ENCODE data around the gene ACKR2.

Gene ACKR2

DNA sequence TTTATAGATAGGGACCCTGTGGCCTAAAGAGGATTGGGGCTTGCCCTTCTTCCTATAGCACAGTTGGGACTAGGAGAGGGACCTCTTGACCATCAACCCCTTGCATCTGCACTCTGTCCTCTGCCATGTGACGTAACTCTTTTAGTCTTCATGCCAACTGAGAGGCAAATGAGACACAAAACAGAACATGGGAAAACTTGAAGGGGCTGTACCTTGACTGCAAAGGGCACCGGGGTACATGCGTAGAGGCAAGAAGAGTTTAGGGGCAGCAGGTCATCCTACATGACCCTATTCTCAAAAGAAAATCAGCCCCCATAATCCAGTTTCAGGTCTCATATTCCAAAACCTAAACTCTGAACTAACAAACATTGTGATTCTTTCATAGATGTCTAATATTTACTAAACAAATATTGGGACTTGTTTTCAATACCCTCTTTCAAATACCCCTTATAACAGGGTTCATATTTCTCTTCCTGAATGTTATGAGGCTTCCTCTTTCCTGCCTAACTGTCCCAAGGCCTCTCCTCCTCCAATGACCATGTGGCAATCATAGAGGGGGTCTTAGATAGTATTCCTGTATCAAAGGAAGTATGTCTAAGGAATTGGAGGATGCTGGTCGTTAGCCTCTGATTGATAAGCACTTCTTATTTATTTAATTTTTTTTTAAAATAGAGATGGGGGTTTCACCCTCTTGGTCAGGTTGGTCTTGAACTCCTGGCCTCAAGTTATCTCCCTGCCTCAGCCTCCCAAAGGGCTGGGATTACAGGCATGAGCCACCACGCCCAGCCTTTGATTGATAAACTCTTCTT, 20.6 kb downstream of the ACKR2 start:
- DNase-seq (ENCODE audit: low read depth): no peak

DNA sequence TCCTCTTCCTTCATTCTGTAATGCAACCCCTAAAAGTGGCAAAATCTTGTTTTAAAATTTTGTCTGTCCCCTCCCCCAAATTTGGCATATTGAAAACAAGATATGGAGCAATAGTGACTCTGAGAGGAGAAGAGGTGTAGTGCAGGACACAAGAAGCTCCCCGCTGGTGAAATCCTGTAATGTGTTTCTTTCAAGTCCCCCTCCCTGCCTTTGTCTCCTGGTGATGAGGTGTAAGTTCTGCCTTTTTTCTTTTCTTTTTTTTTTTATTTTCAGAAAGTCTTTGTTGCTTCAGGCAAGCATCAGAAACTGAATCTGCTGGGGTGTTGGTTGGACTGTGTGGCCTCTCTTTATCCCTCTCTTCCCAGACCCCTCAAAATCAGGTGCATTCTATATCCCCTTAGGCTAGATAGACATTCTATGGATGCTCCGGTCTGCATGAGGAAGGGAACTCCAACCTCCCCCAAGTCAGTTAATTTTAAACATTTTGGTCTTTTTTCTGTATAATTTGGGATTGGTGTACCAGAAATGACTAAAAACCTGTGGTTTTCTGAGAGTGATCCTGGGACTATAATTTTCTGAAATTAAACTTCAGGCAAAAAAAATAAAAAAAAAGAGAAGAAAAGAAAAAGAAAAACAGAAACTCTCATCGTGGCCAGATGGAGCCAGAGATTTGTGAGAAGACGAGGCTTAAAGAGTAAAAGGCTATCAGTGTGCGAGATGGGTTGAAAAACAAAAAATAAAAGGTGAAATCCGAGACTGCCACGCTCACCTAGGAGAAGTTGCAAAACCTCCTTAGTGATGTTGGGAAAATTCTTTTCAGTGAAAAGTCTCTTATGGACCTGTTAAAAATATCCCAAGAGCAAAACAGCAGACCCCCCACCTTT, 21.4 kb downstream of the ACKR2 start:
- DNase-seq (ENCODE audit: low read depth): no peak

- peak; percentile 24 for DNase-seq (ENCODE audit: low read depth)
These were observed 22.1 kb downstream of the ACKR2 start for GRCh38 chr3:42831321-42831713.

DNA sequence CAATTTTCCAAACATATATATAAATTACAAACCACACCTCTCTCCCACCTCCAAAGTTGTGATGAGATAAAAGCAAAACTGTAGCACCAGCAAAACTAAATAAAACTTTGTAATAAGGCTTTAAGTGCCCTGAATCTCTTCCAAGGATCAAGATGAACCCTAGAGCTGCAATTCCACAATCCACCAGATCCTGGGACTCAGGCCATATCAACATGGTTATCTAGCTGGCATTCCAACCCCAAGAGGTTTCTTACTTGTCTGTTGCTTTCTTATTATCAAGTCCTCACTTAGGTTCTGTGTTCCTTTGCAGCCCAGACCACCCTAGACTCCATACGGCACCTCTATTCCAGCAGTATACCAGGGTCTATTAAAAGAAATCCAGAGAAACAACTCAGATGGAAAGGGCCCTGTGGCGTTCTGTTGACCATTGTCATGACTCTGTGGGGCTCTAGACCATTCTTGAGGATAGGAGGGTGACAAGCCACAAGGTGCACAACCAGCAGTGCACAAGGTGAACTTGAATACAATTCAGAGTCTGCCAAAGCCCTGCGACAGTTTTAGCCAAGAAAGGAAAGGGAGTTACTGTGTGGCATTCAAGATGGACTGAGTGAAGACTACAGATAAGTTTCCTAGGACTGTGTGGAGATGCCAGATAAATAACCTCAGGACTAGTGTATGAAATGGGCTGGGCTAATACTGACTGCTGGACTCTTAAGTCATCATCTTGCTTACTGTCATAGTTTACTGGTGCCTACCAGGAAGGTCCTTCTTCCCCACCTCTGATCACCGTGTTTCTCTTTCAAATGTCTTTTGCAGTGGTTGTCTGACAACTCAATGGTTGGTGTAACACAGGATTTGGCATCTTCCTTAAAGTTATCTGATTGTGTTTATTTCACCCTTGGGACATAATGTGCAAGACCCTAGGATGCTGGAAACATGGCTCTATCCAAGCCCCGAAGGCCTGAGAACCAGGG, 27.2 kb downstream of the ACKR2 start:
- DNase-seq (ENCODE audit: low read depth): no peak

DNA sequence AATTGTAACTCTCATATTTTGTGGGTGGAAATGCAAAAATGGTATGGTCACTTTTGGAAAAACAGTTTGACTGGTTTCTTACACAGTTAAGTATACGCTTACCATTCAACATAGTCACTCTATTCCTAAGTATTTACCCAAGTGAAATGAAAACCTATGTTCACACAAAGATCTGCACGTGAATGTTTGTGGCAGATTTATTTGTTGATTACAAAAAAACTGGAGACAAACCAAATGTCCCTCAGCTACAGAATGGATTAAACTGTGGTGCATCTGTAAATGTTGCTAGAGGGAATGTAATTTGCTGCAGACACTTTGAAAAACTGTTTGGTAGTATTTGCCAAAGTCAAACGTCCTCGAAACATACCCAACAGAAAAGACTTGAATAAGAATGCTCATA, 29.3 kb downstream of the ACKR2 start:
- DNase-seq (ENCODE audit: low read depth): no peak

- DNase-seq (ENCODE audit: low read depth): peak; percentile 1
These were observed 30.4 kb downstream of the ACKR2 start for GRCh38 chr3:42839616-42840015.

DNA sequence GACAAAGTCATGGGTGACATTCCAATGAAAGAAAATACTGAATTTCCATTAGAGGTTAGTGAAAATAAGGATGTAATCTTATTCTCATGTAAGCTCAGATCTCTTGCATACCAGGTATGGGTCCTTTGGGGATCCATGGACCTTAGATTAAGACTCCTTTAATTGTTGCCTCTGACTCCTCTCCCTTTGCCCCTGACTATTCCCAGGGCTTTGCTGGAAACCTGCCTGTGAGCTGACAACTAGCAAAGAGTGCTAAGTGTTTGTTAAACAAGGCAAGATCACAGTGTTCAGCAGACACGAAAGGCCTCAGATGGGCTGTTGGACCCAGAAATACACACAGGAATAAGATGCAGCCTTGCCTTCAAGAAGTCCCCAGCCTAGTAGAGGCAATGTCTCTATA, 32.1 kb downstream of the ACKR2 start:
- no peak for DNase-seq (ENCODE audit: low read depth)

DNA sequence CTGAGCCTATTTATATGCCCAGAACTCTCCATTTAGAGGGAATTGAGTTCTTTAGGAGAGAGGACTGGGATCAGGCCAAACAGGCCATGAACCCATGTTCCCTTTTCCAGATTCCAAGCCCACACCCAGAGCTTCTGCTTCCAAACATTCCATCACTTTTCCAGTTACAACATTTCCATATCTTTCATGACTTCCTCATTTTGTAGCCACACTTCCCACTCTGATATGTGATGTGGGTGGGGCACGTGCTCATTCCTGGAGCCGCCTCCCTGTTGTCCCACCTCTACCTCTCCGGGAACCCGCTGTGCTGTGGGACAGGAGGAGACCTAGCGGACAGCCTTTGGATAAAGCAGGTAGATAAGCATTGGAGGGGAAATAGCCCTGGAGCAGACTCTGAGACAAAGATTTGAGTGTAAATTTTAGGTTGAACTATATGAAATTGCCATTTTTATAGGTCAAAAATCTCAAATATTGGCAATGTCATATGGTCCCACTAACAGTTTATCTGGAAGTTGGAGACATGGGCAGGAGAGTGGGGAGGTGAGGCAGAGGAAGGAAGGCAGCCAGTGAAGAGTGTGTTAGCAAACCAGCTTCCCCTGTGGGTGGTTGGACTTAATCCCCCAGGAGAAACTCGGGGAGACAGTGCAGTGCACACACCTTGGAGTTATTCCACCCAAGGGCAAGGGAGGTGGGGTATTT, 34.6 kb downstream of the ACKR2 start:
- DNase-seq (ENCODE audit: low read depth): no peak

GRCh38 chr3:42844412-42844713, 35.1 kb downstream of the ACKR2 start:
- DNase-seq (ENCODE audit: low read depth): no peak

DNA sequence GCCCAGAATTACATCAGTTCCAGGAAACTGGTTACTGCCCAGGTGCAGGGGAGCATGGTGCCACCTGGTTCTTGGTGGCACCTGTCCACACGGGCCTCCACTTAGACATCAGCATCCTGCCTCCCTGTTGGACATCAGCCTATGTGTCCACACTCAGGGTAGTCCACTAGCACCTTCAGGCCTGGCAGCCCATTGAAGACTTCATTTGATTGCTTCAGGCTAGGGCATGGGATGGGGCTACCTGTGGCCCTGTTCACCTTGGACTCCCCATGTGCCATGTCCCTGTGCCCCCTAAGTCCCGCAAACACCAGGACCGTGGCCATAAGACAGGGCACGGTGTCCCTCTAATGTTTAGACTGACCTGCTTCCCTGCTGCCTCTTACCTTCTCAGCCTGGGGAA, 35.6 kb downstream of the ACKR2 start:
- DNase-seq (ENCODE audit: low read depth): no peak

DNA sequence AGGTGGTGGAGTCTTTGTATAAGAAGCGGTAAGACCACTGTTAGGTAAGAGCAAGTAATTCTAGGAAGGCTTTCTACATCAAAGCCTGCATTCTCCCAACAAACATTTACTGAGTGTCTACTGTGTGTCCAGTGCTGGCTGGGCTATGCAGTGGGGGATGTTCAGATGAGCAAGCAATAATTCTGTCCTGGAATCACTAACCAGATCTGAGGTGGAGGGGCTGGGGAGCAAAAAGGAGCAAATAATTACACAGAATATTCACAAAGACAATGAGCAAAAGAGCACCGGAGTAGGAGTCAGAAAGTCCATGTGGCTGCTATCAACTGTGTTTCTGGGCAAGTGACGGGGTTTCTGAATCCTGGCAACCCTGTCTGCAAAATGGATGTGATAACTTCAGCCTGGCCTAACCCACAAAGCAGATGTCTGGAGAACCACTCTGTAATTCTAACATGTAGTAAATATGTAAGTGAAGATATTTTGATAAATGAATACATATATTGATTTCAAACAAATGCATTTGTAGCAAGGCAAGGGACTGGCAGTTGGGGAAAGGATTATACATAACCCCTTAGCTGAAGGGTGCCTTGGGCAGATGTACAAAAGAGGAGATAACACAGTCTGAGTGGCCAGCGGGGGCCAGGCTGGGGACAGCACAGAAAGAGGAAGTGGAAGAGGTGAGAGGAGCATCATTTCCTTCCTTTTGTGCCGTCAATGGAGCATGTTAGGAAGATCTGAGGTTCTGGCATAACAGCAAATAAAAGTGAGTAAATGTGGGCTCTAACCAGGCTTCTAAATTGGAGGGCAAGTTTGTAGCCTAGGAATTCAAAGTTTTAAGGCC, 37.7 kb downstream of the ACKR2 start:
- no peak for DNase-seq (ENCODE audit: low read depth)

GRCh38 chr3:42847731-42848130, 38.5 kb downstream of the ACKR2 start:
- no peak for DNase-seq (ENCODE audit: low read depth)

DNA sequence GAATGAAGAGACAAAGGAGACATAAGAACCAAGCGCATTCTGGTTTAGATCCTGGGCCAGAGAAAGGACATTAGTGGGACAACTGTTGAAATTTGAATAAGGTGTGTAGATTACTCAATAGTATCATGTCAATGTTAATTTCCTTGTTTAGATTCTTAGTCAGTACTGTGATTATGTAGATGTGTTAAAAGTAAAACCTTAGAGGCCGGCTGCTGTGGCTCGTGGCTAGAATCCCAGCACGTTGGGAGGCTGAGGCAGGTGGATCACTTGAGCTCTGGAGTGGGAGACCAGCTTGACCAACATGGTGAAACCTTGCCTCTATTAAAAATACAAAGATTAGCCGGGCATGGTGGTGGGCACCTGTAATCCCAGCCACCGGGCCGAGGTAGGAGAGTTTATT, 39.8 kb downstream of the ACKR2 start:
- DNase-seq (ENCODE audit: low read depth): no peak

- DNase-seq (ENCODE audit: low read depth): no peak
These were observed 41.0 kb downstream of the ACKR2 start for GRCh38 chr3:42850263-42850662.

DNA sequence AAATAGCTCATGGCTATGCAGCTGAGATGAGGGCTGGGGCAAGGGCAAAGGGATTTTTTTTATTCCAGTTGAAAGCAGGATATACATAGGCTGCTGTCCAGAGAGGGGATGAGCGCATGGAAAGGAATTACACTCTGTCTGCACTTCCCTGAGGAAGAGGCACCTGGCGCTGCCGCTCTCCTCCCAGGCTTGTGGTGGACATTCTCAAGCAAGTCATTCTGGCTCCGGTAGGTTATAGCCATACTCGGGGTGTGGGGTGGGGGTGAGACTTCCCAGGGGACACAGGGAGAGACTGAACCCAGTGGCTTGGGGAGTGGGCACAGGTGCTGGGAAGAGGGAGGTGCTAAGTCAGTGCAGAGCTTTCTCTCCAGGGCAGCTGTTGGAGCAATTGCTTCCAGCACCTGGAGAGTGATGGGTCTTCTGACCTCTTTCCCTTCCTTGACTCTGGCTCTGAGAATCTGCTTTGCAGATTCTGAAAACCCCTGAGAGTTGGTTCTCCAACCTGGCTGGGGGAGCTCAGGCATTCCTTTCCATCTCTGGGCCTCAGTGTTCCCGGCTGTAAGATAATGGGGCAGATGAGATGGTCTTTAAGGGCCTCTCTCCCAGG, 42.1 kb downstream of the ACKR2 start:
- DNase-seq (ENCODE audit: low read depth): no peak

DNA sequence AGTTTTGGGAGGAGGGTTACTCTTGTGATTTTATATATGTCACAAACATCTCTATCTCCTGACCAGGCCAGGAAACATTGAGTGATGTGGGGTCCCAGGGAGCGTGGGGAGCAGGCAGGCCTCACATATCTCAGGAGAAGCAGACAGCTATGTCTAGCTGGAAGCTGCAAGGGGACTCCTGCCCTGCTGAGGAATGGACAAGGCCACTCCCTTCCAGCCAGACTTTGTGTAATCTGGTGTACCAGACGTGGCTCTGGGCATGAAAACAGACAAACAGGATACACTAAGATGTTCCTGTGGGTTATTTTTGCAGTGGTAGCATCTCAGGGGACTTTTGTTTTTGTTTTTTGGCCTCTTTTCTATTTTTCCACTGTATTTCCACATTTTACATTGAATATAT, 43.2 kb downstream of the ACKR2 start:
- no peak for DNase-seq (ENCODE audit: low read depth)

GRCh38 chr3:42853056-42853455, 43.8 kb downstream of the ACKR2 start:
- DNase-seq (ENCODE audit: low read depth): no peak

DNA sequence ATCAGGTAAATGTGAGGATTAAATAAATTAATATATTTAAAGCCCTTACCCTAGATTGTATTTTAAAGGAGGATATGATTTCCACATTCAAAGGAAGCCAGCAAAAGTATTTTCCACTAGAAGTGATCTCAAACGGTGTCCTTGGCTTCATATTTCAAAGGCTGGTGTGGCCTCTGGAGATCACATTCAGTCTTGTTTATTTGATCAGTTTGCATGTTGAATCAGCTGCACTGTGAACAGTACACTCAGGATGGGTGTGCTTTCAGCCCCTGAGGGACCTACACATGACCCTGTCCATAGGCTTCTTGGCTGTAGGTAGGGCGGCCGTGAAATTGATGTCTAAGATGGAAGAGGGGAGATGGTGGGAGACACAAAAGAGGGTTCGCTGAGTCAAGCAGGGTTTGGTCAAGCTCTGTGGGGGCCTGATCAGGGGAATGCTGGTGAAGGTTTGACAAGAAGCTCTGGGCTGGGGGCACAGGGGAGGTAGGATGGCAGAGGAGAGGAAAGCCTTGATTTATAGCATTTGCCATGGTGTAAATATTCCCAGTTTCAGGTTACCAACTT, 44.6 kb downstream of the ACKR2 start:
- no peak for DNase-seq (ENCODE audit: low read depth)

DNA sequence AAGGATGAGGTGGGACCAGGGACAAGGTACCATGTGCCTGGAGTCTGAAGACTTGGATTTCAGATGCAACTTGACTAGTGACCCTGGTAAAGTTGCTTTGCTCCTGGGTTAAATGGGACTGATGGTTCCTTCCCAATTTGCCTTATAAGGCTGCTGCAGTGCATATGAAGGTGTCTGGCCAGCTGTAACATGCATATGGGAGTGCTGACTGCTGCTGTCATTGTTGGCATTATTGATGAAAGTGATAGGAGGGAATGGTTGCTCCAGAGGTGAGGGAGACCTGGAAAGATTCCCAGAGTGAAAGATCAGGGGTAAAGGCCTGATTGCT, 45.9 kb downstream of the ACKR2 start:
- no peak for DNase-seq (ENCODE audit: low read depth)
